IPS DF 6.9 (cell line): Measurements from ENCODE around the gene KLHL21.

Experiments
- DNase-seq: peaks from one replicate; pipeline ENCODE4 v3.0.0-alpha.2; 2013; ENCODE audit warnings: low read depth, low spot score
- H3K27ac ChIP-seq: one replicate; pipeline ENCODE4 v1.5.1; 2013; ENCODE audit warnings: low read length, control low read depth
- H3K27me3 ChIP-seq: 2 replicates; pipeline ENCODE4 v1.6.1; 2013; ENCODE audit warnings: mild to moderate bottlenecking, low read length; ENCODE audit not compliant: control insufficient read depth, insufficient read depth
- H3K36me3 ChIP-seq: 2 replicates; pipeline ENCODE4 v1.6.1; 2013; ENCODE audit warnings: low read length; ENCODE audit not compliant: control insufficient read depth, insufficient read depth
- H3K4me1 ChIP-seq: 2 replicates; pipeline ENCODE4 v1.6.1; 2013; ENCODE audit warnings: low read length; ENCODE audit not compliant: control insufficient read depth, insufficient read depth
- H3K4me3 ChIP-seq: 2 replicates; pipeline ENCODE4 v1.5.1; 2013; ENCODE audit warnings: mild to moderate bottlenecking, low read length
- H3K9me3 ChIP-seq: 2 replicates; pipeline ENCODE4 v1.6.1; 2013; ENCODE audit warnings: low read length, inconsistent platforms; ENCODE audit not compliant: control insufficient read depth, insufficient read depth
- WGBS: extraction: QIAGEN DNeasy Blood & Tissue Kit; methylation state at CpG from one replicate; pipeline ENCODE4 v1.1.7; 2013; ENCODE audit warnings: mixed read lengths, missing lambda C conversion rate; ENCODE audit not compliant: insufficient read length, insufficient coverage; 5-methylcytosine and 5-hydroxymethylcytosine counted together

The KLHL21 gene

GRCh38 chr1:6635161-6635909, 32.7 kb upstream of the KLHL21 start:
- peaks cover 40% of the 10 kb centered on the region for H3K36me3 ChIP-seq
- H3K4me3 ChIP-seq = no peak overlapping the region
- no CpG with 5 or more reads among the region's 20 CpGs for WGBS
- H3K27ac ChIP-seq = no peak overlapping the region
- DNase-seq = no peak
- no peaks in the 10 kb centered on the region for H3K9me3 ChIP-seq
- no peaks in the 10 kb centered on the region for H3K27me3 ChIP-seq
- H3K4me1 ChIP-seq = no peaks in the 10 kb centered on the region

- no peak overlapping the region for H3K4me3 ChIP-seq
- H3K9me3 ChIP-seq = no peaks in the 10 kb centered on the region
- WGBS = no CpG with 5 or more reads among the region's 29 CpGs
- no peak overlapping the region for H3K27ac ChIP-seq
- H3K27me3 ChIP-seq = no peaks in the 10 kb centered on the region
- DNase-seq = no peak
- peaks cover 35% of the 10 kb centered on the region for H3K36me3 ChIP-seq
- H3K4me1 ChIP-seq = no peaks in the 10 kb centered on the region
These were observed 31.8 kb upstream of the KLHL21 start for GRCh38 chr1:6634371-6635052.

- Histone ChIP-seq H3K9me3 (no peaks in the 10 kb centered on the region), H3K36me3 (peaks cover 32% of the 10 kb centered on the region), H3K4me3 (no peak overlapping the region), H3K27me3 (no peaks in the 10 kb centered on the region), H3K4me1 (no peaks in the 10 kb centered on the region), H3K27ac (no peak overlapping the region)
- WGBS = no CpG with 5 or more reads among the region's 30 CpGs
- DNase-seq = no peak
These were observed 30.2 kb upstream of the KLHL21 start for GRCh38 chr1:6632588-6633514.

GRCh38 chr1:6631058-6631457, 28.4 kb upstream of the KLHL21 start:
- Histone ChIP-seq H3K36me3 (peaks cover 14% of the 10 kb centered on the region), H3K9me3 (no peaks in the 10 kb centered on the region), H3K27me3 (no peaks in the 10 kb centered on the region), H3K4me1 (no peaks in the 10 kb centered on the region), H3K4me3 (no peak overlapping the region), H3K27ac (no peak overlapping the region)
- no CpG with 5 or more reads among the region's 8 CpGs for WGBS
- no peak for DNase-seq

- Histone ChIP-seq H3K4me1 (no peaks in the 10 kb centered on the region), H3K9me3 (no peaks in the 10 kb centered on the region), H3K4me3 (no peak overlapping the region), H3K36me3 (peaks cover 7% of the 10 kb centered on the region), H3K27ac (no peak overlapping the region), H3K27me3 (no peaks in the 10 kb centered on the region)
- WGBS = no CpG with 5 or more reads among the region's 8 CpGs
- no peak for DNase-seq
These were observed 27.4 kb upstream of the KLHL21 start for GRCh38 chr1:6630027-6630426.

- no peak for DNase-seq
- H3K36me3 ChIP-seq = peaks cover 7% of the 10 kb centered on the region
- H3K4me1 ChIP-seq = no peaks in the 10 kb centered on the region
- H3K27ac ChIP-seq = no peak overlapping the region
- WGBS = no CpG with 5 or more reads among the region's 12 CpGs
- H3K9me3 ChIP-seq = no peaks in the 10 kb centered on the region
- H3K27me3 ChIP-seq = no peaks in the 10 kb centered on the region
- no peak overlapping the region for H3K4me3 ChIP-seq
These were observed 26.4 kb upstream of the KLHL21 start for GRCh38 chr1:6628971-6629479.

- Histone ChIP-seq H3K27ac (no peak overlapping the region), H3K36me3 (peaks cover 4% of the 10 kb centered on the region; the same call in 1 of the 2 replicates), H3K9me3 (no peaks in the 10 kb centered on the region), H3K4me1 (no peaks in the 10 kb centered on the region), H3K27me3 (no peaks in the 10 kb centered on the region), H3K4me3 (no peak overlapping the region)
- DNase-seq = no peak
- no CpG with 5 or more reads among the region's 21 CpGs for WGBS
These were observed 25.3 kb upstream of the KLHL21 start for GRCh38 chr1:6627841-6628545.

- no peak for DNase-seq
- Histone ChIP-seq H3K4me1 (no peaks in the 10 kb centered on the region), H3K36me3 (peaks cover 7% of the 10 kb centered on the region), H3K27me3 (no peaks in the 10 kb centered on the region), H3K27ac (no peak overlapping the region), H3K4me3 (no peak overlapping the region), H3K9me3 (no peaks in the 10 kb centered on the region)
- WGBS = no CpG with 5 or more reads among the region's 9 CpGs
These were observed 24.4 kb upstream of the KLHL21 start for GRCh38 chr1:6627031-6627430.

- no CpG with 5 or more reads among the region's 32 CpGs for WGBS
- Histone ChIP-seq H3K4me1 (no peaks in the 10 kb centered on the region), H3K27me3 (no peaks in the 10 kb centered on the region), H3K9me3 (no peaks in the 10 kb centered on the region), H3K4me3 (peak overlapping the region; percentile 83), H3K27ac (no peak overlapping the region), H3K36me3 (peaks cover 16% of the 10 kb centered on the region)
- DNase-seq = no peak
These were observed 23.0 kb upstream of the KLHL21 start for GRCh38 chr1:6625584-6626149.
